Measurements from ENCODE around the gene HCAR2. TPM values are rescaled to one million over a fixed set of nuclear protein-coding genes. Genes with fewer than 3 reads are reported as not detected.
"Not testable (repeated sequence)": the region's sequence is repeated elsewhere in the genome, so short reads cannot be mapped to it uniquely, and the experiment has no call there.

Gene HCAR2
- total RNA-seq, 1 donor from 2014 or later, result 21.4 TPM

DNA sequence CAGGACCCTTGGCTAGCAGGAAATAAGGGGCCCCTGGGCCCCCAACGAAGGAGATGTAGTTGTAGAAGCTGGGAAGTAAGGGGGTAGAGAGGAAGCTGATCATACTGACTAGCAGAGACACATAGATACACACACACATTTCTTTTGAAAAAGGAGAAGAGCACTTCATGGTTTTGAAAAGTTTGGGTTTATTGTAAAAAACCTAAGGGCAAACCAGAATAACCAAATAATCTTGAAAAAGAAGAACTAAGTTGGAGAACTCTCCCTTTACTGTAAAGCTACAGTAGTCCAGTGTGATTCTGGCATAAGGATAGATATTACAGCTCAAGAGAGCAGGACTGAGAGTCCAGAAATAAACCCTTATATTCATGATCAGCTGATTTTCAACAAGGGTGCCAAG lies 19.2 kb upstream of the HCAR2 start:
- H3K27me3 Mint-ChIP-seq, result no peaks in the 10 kb centered on the region
- no peaks in the 10 kb centered on the region for H3K36me3 Mint-ChIP-seq
- peak overlapping the region; percentile 75 for H3K27ac Mint-ChIP-seq
- TF ChIP-seq, protein P1, sequence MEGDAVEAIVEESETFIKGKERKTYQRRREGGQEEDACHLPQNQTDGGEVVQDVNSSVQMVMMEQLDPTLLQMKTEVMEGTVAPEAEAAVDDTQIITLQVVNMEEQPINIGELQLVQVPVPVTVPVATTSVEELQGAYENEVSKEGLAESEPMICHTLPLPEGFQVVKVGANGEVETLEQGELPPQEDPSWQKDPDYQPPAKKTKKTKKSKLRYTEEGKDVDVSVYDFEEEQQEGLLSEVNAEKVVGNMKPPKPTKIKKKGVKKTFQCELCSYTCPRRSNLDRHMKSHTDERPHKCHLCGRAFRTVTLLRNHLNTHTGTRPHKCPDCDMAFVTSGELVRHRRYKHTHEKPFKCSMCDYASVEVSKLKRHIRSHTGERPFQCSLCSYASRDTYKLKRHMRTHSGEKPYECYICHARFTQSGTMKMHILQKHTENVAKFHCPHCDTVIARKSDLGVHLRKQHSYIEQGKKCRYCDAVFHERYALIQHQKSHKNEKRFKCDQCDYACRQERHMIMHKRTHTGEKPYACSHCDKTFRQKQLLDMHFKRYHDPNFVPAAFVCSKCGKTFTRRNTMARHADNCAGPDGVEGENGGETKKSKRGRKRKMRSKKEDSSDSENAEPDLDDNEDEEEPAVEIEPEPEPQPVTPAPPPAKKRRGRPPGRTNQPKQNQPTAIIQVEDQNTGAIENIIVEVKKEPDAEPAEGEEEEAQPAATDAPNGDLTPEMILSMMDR (conservative IDR thresholded peaks at IDR 0.05), result no peak
- H3K9me3 Mint-ChIP-seq, result no peaks in the 10 kb centered on the region
- peaks cover 17% of the 10 kb centered on the region for H3K4me1 Mint-ChIP-seq (ENCODE audit: unreplicated experiment)
- DNase-seq (ENCODE audit: extremely low spot score, unreplicated experiment), result no peak
- H3K4me3 Mint-ChIP-seq, result no peak overlapping the region

DNA sequence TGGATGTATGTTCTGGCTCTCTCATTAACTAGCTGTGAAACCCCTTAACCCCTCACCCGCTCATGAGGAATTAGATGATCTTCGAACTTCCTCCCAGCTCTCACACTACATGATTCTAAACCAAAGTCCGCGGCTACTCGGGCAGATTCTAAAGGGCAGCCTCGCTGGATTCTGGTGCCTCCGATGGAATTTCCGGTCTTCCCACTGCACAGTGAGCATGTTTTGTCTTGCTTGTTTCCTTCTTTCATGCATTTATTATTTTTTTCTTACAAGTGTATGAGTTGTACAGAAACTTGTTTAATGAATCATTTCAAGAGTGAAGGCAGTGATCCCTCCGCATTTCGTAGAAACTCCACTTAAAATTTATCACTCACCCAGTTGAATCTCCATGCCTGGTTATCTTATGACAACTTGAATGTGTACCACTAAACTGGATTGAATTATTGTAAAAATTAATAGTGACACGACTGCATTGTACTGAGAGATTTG lies 17.9 kb upstream of the HCAR2 start:
- TF ChIP-seq, protein P1 (conservative IDR thresholded peaks at IDR 0.05), result no peak
- no peaks in the 10 kb centered on the region for H3K9me3 Mint-ChIP-seq
- H3K4me3 Mint-ChIP-seq, result peak overlapping the region; percentile 77
- peak overlapping the region; percentile 91 for H3K27ac Mint-ChIP-seq
- H3K36me3 Mint-ChIP-seq, result no peaks in the 10 kb centered on the region
- peaks cover 13% of the 10 kb centered on the region for H3K4me1 Mint-ChIP-seq (ENCODE audit: unreplicated experiment)
- H3K27me3 Mint-ChIP-seq, result no peaks in the 10 kb centered on the region
- no peak for DNase-seq (ENCODE audit: extremely low spot score, unreplicated experiment)

DNA sequence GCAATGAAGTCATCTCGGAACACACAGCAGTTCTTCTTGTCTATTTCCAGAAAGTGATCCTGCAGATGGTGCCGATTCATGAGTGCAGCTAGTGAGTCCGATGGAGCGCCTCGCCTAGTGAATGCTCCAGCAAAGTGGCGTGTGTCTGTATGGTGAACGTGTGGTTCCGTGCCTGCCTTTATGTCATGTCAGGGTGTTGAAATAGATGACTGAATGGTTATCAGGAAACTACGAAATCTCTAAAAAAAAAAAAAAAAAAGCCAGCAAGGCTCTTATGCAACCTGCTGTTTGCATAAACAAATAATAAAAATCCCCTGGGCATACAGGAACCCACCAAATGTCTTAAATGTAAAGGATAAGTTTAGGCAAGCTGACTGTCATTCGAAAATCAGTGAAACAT lies 13.5 kb upstream of the HCAR2 start, which contains the start of gene HCAR3:
TSS of gene HCAR3 (minus strand) at position 154 of the 400 bp plus-strand sequence. CDS start at position 80, 74 bp downstream.
- DNase-seq (ENCODE audit: extremely low spot score, unreplicated experiment); H3K27me3 Mint-ChIP-seq; H3K36me3 Mint-ChIP-seq; H3K9me3 Mint-ChIP-seq; H3K4me1 Mint-ChIP-seq (ENCODE audit: unreplicated experiment): not testable (repeated sequence)
- H3K4me3 Mint-ChIP-seq, result peak within 1 kb of the TSS; percentile 36
- H3K27ac Mint-ChIP-seq, result peak within 1 kb of the TSS; percentile 54

DNA sequence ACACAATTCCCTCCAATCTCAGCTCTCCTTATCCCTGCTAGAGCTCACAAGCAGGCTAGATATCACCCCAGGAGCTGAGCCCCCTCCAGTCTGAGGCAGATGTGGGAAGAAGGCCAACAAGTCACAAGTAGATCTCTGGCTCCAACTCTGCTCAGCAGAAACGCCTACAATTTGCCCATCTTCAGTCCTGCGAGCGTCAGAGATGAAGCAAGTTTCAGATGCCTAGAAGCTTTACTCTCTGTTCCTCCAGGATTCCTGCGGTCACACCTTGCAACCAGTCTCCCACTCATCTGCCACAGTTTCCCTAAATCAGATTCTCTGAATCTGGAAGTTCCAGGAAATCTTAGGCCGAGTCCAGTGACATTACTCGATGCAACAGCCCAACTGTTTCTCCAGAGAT lies 12.1 kb upstream of the HCAR2 start:
- not testable (repeated sequence) for H3K4me1 Mint-ChIP-seq (ENCODE audit: unreplicated experiment); H3K36me3 Mint-ChIP-seq; H3K27me3 Mint-ChIP-seq; DNase-seq (ENCODE audit: extremely low spot score, unreplicated experiment); H3K9me3 Mint-ChIP-seq; H3K4me3 Mint-ChIP-seq
- H3K27ac Mint-ChIP-seq, result peak overlapping the region; percentile 80

DNA sequence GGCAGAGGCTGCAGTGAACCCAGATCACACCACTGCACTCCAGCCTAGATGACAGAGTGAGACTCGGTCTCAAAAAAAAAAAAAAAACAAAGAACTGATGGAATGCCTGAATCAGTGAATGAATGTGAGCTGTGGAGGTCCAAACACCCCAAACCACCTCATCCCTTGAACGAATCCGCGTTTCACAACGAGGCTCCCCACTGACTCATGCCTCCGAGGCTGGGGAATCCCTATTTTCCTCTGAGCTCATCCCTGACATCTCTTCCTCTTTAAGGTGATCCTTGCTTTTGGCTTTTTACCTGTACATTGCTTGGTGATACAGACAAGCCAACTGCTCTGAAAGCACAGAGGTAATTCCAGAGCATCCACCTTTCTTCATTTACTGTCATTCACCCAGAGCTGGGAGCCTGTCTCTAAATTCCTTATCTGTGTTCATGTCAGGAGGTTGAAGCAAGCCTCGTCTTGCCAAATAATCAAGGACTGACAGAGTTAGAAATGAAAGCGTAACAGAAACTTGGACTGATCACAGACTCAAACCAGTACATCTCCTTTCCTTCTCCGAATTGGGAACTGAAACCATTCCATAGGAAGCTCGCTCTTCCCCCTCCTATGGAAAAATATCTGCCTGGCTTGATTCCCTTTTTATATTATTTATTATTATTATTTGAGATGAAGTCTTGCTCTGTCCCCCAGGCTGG lies 10.5 kb upstream of the HCAR2 start:
- not testable (repeated sequence) for H3K9me3 Mint-ChIP-seq; DNase-seq (ENCODE audit: extremely low spot score, unreplicated experiment); H3K27me3 Mint-ChIP-seq; H3K36me3 Mint-ChIP-seq; H3K4me1 Mint-ChIP-seq (ENCODE audit: unreplicated experiment); H3K4me3 Mint-ChIP-seq; H3K27ac Mint-ChIP-seq

DNA sequence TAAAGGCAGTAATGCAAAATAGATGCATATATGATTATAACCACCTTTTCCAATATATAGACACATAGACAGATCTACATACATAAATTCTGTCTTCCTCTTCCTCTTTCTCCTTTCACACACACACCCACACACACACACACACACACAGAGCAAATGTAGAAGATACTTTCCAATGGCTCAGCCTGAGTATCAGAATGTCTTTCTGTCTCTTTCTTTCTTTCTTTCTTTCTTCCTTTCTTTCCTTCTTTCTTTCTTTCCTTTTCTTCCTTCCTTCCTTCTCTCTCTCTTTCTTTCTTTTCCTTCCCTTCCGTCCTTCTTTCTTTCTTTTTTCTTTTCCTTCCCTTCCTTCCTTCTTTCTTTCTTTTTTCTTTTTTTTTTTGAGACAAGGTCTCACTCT lies 8.1 kb upstream of the HCAR2 start:
- not testable (repeated sequence) for H3K36me3 Mint-ChIP-seq; H3K27me3 Mint-ChIP-seq; H3K4me1 Mint-ChIP-seq (ENCODE audit: unreplicated experiment); DNase-seq (ENCODE audit: extremely low spot score, unreplicated experiment); H3K9me3 Mint-ChIP-seq
- Mint-ChIP-seq H3K27ac (peak overlapping the region; percentile 94), H3K4me3 (peak overlapping the region; percentile 69)

DNA sequence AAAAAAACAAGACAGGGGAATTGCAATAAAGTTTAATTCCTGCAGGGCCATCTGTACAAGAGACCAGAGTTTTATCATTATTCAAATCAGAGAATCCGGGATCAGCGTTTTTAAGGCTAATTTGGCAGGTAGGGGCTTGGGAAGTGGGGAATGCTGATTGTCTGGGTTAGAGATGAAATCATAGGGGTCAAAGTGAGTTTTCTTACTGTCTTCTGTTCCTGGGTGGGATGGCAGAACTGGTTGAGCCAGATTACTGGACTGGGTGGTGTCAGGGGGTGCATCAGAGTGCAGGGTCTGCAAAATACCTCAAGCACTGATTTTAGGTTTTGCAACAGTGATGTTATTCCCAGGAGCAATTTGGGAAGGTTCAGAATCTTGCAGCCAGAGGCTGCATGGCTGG lies 7.2 kb upstream of the HCAR2 start:
- H3K36me3 Mint-ChIP-seq; DNase-seq (ENCODE audit: extremely low spot score, unreplicated experiment); H3K27me3 Mint-ChIP-seq; H3K9me3 Mint-ChIP-seq; H3K4me1 Mint-ChIP-seq (ENCODE audit: unreplicated experiment): not testable (repeated sequence)
- Mint-ChIP-seq H3K4me3 (peak overlapping the region; percentile 69), H3K27ac (peak overlapping the region; percentile 94)

DNA sequence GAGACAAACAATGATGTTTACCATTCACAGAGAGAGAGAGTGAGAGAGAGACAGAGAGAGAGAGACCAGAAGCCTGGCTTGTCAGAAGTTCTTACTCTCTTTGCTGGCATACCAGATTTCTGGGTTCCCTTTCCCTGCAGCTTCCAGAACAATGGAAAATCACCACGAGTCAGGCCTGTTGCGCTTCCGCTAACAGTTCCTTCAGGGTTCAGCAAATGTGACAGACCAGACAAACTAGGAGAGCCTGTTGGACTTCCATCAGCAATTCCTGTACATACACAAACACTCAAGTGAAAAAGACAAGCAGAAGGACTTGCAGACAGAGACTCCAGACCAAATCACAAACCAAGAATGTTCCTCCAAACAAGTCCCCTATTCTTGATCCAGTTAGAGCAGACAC lies 6.1 kb upstream of the HCAR2 start:
- H3K4me1 Mint-ChIP-seq (ENCODE audit: unreplicated experiment); H3K27me3 Mint-ChIP-seq; H3K9me3 Mint-ChIP-seq; H3K4me3 Mint-ChIP-seq; H3K36me3 Mint-ChIP-seq; DNase-seq (ENCODE audit: extremely low spot score, unreplicated experiment): not testable (repeated sequence)
- H3K27ac Mint-ChIP-seq, result peak overlapping the region; percentile 85

DNA sequence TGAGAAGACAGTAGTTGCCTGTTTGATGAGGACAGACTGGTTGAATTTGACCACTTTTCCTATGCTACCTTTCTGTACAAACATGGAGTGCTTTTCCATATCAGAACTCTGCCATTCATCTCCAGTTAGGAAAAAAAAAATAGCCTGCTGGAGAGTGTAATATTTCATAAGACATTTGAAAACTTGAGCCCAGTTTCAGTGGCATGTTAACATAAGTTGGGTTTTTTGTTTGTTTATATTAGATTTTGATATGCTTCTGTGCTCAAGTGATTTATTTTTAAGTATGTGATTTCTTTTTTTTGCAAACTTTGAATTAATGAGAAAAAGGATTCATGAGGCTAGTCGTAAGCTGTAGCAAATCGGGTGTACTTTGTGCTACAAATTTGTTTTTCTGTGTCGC lies 684 bp upstream of the HCAR2 start:
- H3K9me3 Mint-ChIP-seq; H3K27me3 Mint-ChIP-seq; H3K4me1 Mint-ChIP-seq (ENCODE audit: unreplicated experiment); H3K36me3 Mint-ChIP-seq; H3K4me3 Mint-ChIP-seq; DNase-seq (ENCODE audit: extremely low spot score, unreplicated experiment): not testable (repeated sequence)
- H3K27ac Mint-ChIP-seq, result peak overlapping the region; percentile 82

DNA sequence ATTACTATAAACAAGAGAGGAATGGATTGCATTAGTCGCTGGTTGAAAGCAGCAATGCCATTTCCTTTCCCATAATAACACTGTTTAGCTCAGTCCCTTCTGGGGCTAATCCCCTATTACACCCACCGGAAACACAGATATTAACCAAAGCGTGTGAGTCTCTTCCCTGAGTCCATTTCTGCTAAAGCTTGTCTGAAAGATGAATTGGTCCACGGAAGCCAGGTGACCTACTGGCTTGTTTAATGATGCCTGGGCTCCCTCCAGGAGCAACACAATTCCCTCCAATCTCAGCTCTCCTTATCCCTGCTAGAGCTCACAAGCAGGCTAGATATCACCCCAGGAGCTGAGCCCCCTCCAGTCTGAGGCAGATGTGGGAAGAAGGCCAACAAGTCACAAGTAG lies 1.7 kb downstream of the HCAR2 start:
- not testable (repeated sequence) for H3K27me3 Mint-ChIP-seq; H3K36me3 Mint-ChIP-seq; H3K9me3 Mint-ChIP-seq; DNase-seq (ENCODE audit: extremely low spot score, unreplicated experiment)
- H3K4me3 Mint-ChIP-seq, result peak overlapping the region; percentile 85
- peak overlapping the region; percentile 86 for H3K27ac Mint-ChIP-seq
- peaks cover 21% of the 10 kb centered on the region for H3K4me1 Mint-ChIP-seq (ENCODE audit: unreplicated experiment)

DNA sequence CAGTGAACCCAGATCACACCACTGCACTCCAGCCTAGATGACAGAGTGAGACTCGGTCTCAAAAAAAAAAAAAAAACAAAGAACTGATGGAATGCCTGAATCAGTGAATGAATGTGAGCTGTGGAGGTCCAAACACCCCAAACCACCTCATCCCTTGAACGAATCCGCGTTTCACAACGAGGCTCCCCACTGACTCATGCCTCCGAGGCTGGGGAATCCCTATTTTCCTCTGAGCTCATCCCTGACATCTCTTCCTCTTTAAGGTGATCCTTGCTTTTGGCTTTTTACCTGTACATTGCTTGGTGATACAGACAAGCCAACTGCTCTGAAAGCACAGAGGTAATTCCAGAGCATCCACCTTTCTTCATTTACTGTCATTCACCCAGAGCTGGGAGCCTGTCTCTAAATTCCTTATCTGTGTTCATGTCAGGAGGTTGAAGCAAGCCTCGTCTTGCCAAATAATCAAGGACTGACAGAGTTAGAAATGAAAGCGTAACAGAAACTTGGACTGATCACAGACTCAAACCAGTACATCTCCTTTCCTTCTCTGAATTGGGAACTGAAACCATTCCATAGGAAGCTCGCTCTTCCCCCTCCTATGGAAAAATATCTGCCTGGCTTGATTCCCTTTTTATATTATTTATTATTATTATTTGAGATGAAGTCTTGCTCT lies 3.0 kb downstream of the HCAR2 start:
- not testable (repeated sequence) for H3K27me3 Mint-ChIP-seq; H3K9me3 Mint-ChIP-seq; H3K4me3 Mint-ChIP-seq; DNase-seq (ENCODE audit: extremely low spot score, unreplicated experiment); H3K27ac Mint-ChIP-seq; H3K36me3 Mint-ChIP-seq
- H3K4me1 Mint-ChIP-seq (ENCODE audit: unreplicated experiment), result peaks cover 21% of the 10 kb centered on the region

DNA sequence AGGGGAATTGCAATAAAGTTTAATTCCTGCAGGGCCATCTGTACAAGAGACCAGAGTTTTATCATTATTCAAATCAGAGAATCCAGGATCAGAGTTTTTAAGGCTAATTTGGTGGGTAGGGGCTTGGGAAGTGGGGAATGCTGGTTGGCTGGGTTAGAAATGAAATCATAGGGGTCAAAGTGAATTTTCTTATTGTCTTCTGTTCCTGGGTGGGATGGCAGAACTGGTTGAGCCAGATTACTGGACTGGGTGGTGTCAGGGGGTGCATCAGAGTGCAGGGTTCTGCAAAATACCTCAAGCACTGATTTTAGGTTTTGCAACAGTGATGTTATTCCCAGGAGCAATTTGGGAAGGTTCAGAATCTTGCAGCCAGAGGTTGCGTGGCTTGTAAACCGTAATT lies 6.2 kb downstream of the HCAR2 start:
- DNase-seq (ENCODE audit: extremely low spot score, unreplicated experiment); H3K9me3 Mint-ChIP-seq; H3K27me3 Mint-ChIP-seq; H3K36me3 Mint-ChIP-seq: not testable (repeated sequence)
- H3K4me3 Mint-ChIP-seq, result peak overlapping the region; percentile 78
- peak overlapping the region; percentile 97 for H3K27ac Mint-ChIP-seq
- peaks cover 25% of the 10 kb centered on the region for H3K4me1 Mint-ChIP-seq (ENCODE audit: unreplicated experiment)

All from type B pancreatic cell (in vitro differentiated cells).